HG02610 (cell line): ENCODE results near the gene UPK3BL1.
"Not testable (repeated sequence)": the region's sequence is repeated elsewhere in the genome, so short reads cannot be mapped to it uniquely, and the experiment has no call there.

Source experiments
- ATAC-seq: cut with Tn5 transposase; IDR thresholded peaks from one replicate; pipeline ENCODE4 v1.9.1; 2021; ENCODE audit warnings: mild to moderate bottlenecking, moderate library complexity; ENCODE audit not compliant: unreplicated experiment

Gene UPK3BL1, protein sequence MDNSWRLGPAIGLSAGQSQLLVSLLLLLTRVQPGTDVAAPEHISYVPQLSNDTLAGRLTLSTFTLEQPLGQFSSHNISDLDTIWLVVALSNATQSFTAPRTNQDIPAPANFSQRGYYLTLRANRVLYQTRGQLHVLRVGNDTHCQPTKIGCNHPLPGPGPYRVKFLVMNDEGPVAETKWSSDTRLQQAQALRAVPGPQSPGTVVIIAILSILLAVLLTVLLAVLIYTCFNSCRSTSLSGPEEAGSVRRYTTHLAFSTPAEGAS

DNA sequence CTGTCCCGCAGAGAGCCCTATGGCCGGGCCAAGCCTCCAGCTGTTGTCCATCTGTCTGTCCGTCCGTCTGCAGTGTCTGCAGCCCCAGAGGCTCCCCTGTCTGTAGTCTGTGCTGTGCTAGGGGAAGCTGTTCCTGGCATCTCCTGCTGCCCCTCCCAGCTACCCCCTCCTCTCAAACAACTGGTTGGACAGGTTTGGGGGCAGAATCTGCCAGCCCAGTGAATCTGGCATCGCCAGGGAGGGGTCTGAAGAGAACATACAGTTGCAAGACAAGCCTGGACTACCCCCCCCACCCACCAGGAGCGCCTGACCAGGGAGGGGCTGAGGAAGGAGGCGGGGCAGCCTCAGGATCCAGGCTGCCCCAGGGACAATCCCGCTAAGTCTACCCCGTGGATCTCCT is at the start of gene UPK3BL1:
TSS of gene UPK3BL1 (minus strand) at position 101 of the 400 bp plus-strand sequence. CDS start at position 51, 50 bp downstream.
- not testable (repeated sequence) for ATAC-seq

DNA sequence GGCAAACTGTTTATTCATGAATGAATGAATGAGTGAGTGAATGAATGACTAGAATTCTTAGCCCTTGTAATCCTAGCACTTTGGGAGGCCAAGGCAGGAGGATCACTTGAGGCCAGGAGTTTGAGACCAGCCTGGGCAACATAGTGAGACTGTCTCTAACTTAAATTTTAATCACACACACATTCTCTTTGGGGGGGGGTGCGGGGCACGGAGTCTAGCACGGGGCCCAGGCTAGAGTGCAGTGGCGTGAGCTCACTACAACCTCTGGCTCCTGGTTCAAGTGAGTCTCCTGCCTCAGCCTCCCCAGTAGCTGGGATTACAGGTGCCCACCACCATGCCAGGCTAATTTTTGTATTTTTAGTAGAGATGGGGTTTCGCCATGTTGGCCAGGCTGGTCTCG is 48.0 kb upstream of the UPK3BL1 start:
- not testable (repeated sequence) for ATAC-seq

DNA sequence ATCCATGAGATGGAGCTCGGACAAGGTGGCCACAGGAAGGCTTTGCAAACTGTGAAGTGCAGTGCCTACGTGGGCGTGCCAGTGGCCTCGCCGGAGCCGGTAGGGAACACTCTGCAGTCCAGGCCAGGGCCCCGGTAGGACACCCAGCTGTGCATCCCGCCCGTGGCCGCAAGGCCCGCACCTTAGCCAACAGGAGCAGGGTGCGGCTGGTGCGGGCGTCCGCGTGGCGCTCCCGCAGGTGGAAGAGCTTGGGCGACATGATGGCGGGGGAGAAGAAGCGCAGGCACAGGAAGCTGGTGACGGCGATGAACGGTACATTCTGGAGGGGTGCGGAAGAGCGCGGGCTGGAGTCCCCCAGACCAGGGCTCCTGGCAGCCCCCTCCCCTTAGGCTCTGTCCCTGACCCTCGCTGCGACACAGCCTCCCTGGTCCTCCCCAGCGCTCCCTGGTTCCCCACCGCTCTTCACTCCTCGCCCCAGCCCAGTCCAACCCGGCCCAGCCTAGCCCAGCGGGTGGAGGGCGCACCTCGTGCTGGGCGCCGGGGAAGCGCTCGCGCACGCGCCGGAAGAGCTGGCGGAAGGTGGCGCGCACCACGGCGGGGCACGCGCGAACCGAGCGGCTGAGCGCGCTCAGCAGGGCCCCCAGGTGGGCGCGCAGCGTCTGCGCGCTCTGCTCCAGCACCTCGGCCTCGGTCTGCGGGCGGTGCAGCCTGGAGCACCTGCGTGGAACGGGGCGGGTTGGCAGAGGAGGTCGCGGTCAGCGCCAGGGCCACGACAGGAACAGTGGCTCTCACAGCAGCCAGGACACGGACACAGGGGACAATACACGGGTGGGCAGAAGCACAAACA is 47.1 kb upstream of the UPK3BL1 start:
- ATAC-seq: peak; percentile 73

DNA sequence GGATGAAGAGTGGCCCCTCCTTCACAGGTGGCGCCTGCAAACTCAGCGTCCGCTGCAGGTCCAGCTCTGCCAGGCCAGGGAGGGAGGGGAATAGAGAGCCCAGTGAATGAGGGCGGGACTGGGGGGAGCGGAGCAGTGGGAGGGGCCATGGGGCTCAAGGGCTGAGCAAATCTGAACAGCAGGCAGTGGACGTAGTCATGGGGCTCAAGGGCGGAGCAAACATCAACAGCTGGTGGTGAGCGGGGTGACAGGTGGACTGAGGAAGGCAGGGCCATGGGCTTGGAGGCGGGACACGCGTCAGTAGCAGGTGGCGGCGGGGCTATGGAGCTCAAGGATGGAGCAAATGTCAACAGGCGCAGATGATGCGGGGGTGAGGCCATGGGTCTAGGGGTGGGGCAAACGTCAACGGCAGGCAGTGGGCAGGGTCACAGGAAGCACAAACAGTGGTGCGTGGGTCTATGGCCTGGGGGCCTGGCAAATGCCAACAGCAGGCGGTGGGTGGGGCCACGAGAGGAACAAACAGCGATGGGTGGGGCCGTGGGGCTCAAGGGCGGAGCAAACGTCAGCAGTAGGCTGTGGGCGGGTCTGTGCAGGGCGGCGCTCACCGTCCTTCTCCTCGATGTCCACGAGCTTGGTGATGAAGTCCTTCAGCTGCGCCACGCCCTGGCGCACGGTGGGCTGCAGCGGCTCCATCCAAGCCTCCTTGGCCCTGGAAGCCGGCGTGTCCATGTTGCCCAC is 45.9 kb upstream of the UPK3BL1 start:
- ATAC-seq: peak; percentile 80

DNA sequence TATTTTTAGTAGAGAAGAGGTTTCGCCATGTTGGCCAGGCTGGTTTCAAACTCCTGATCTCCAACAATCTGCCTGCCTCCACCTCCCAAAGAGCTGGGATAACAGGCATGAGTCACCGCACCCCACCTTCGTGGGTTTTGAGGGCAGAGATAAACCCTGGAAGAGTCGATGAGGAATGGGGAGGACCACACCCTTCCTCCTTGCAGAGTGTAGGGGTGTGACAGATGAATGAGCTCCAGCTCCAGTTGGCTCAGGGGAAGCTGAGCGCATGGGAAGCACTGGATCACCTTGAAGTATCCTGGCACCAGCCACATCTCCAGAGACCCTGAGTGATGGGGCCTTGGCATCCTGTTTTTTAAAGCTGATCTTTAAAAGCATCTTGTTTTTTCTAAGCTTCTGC is 40.0 kb upstream of the UPK3BL1 start:
- ATAC-seq: not testable (repeated sequence)

DNA sequence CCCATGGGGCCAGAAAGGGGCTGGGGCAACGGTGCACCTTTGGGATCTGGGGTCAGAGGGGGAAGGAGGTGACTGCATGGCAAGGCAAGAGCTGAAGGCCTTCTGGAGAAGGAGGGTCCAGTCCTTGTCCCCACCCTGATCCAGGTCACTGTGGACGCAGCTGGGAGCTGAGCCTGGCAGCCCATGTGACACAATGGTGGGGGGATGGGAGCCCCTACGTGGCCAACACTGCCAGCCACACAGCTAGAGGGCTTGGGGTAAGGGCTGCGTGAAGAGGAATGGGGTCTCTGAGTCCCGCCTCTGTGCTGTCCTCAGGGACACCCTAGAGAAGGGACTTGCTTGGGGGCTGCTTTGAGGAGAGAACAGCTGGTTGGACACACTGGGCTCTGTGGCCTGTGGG is 38.2 kb upstream of the UPK3BL1 start:
- not testable (repeated sequence) for ATAC-seq

DNA sequence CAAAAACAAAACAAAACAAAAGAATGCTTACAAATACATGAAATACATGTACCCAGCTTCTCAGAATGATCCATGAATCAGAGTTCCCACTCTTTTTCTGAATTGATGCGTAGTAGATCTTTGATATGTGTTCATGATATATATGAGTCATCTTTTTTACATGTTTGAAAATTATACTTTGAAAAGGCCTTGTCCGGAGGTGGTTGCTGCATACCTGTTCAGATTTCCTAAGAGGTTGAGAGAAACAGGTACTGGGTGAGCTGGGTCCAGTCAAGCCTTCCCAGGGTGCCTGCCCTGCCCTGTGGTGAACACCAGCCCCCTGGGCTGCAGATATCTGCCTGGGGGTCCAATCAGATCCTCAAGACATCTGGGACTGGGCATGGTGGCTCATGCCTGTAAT is 33.0 kb upstream of the UPK3BL1 start:
- not testable (repeated sequence) for ATAC-seq

DNA sequence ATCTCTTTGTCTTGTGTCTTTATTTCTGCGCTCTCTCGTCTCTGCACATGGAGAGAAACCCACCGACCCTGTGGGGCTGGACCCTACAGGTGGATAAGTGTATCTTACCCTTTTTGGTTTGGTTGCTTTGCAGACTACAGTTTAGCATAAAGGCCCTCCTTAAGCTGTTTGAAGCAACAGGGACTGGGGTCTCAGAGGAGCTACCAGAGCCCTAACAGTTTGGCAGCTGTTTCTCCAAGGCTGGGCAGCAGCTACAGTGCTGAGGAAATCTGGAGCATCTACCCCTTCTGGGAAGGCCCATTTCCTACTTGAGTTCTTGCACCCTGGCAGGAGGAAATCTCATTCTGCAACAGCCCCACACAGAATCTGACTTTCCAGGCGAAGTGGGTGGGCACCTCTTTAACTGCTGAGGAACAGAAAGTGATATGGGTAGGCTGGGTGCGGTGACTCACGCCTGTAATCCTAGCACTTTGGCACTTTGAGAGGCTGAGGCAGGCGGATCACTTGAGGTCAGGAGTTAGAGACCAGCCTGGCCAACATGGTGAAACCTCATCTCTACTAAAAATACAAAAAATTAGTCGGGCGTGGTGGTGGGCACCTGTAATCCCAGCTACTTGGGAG is 31.0 kb upstream of the UPK3BL1 start:
- ATAC-seq: not testable (repeated sequence)

DNA sequence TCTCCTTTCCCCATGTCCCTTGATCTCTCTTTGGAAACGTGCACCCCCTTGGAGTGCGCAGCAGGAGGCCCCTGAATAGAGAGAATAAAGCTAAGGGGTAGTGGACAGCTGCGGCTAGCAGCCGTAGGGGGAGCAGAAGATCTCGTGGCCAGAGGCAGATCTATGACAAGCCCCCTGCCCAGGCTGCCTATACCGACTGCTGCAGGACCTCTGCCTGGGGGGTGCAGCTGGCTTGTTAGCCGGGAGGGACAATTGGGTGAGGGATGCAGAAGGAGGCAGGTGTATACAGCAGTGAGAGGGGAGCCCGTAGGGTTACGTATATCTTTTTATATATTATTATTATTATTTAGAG is 29.3 kb upstream of the UPK3BL1 start:
- ATAC-seq: peak; percentile 26

DNA sequence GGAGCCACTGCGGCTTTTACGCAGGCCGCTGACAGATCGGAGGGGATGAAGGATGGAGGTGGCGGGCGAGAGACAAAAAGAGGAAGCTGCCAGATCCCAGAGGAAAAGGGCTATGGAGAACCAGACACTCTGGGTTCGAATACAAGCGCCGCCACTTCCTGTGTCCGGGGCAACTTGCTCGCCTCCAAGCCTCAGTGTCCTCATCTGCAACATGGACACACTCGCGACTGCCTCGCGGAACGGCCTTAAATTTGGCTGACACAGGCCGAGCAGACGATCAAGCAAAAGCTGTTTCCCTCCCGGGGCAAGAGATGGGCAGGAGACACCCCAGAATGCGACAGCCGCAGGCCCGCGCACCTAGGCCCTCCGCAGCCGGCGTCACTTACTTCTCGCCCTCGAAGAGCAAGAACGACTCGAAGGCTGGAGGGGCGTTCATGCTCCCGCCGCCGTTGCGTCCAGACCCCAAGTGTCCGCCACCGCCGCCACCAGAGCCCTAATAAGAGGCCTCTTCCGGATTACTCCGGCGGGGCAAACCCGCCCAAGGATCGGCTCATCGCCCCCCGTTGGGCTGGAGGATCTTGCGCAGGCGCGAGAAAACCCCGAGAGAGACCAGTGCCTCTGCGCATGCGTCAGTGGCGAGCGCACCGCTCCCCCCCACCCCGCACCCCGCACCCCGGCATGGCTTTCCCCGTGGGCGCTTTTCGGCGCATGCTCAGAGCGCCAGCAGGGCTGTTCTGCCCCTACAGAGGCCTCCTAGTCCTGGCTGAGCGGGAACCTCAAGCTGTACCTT is 28.8 kb upstream of the UPK3BL1 start, which contains the start of gene POLR2J2:
TSS of gene POLR2J2 (minus strand) at position 498 of the 790 bp plus-strand sequence. CDS start at position 436, 62 bp downstream.
- ATAC-seq: peak; percentile 73

DNA sequence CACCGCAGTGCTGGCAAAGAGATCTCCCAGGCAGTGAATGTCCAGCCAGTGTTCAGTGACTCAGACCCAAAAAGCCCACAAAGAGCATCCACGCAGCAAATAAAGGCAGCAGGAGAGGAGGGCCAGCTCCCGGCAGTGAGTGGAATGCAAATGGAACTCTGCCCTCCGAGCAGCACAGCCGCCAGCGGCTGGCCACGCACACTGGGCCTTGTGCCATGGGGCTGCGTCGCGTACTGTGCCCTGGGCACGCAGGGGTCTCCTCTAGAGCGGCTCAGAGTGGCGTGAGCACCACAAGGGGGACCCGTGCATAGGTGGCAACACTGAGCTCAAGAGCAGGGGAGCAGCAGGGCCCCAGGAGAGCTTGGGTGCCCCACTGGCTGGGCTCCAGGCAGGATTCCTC is 24.9 kb upstream of the UPK3BL1 start:
- not testable (repeated sequence) for ATAC-seq

DNA sequence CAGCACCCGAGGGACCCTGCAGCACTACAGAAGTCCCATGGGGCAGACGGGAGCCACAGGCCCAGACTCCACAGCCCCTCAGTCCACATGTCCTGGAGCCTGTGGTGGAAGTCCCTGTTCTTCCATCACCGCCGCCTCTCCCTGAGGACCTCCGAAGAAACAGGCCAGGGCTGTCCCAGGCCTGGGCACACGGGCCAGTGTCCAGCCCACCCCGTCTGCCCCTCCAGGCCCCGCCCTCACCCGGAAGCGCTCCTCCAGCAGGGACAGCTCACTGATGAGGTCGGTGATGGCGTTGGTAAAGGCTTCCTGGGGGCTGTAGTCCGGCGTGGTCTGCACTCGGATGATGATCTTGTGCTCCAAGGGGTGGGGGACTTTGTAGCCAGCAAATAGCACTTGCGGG is 24.3 kb upstream of the UPK3BL1 start:
- not testable (repeated sequence) for ATAC-seq

DNA sequence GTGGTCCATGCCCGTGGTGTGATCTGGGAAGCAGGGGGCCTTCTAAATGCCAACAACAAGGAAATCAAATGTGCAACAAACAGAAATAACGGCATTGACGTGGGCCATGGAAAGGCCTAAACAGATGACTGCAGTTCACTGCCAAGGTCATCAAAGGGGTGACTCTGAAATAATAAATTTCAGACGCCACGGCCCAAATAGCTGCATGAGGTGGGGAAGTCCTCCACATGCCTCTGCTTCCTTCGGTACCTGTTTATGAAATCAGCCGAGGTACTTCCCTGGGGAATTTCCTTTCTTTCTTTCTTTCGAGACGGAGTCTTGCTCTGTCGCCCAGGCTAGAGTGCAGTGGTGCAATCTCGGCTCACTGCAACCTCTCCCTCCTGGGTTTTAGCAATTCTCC is 22.2 kb upstream of the UPK3BL1 start:
- not testable (repeated sequence) for ATAC-seq

DNA sequence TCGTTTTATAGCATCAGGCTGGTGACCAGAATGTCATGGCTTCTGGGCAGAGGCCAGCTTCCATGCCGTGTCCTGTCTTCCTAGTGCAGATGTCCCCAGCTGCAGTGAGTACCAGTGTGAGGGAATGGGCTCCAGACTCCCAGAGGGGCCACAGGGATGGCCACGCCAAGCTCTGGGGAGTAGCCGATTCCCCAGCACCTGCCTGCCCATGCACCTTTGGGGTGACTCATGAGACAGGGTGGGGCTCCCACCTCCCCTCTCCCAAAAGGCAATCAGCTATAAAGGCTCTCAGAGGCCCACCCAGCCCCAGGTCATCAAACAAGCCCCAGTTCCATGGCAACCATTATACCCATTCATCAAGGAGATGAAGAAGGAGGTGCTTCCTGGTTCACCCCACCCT is 7.3 kb upstream of the UPK3BL1 start, which contains the start of gene SPDYE2B:
TSS of gene SPDYE2B (plus strand) at position 396 of the 400 bp plus-strand sequence. CDS start 2,030 bp downstream, outside the sequence.
- ATAC-seq: not testable (repeated sequence)

DNA sequence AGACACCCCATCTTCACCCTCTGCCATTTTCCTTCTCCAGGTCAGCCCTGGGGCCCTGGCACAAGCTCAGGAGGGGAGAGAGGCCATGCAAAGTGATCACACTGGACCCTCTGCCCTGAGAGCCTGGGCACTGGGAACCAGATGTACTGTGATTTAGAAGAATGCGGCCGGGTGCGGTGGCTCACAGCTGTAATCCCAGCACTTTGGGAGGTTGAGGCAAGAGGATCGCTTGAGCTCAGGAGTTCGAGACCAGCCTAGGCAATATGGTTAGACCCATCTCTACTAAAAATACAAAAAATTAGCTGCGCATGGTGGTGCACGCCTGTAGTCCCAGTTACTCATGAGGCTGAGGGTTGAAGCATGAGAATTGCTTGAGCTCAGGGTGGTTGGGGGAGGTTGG is 5.2 kb upstream of the UPK3BL1 start:
- ATAC-seq: not testable (repeated sequence)

DNA sequence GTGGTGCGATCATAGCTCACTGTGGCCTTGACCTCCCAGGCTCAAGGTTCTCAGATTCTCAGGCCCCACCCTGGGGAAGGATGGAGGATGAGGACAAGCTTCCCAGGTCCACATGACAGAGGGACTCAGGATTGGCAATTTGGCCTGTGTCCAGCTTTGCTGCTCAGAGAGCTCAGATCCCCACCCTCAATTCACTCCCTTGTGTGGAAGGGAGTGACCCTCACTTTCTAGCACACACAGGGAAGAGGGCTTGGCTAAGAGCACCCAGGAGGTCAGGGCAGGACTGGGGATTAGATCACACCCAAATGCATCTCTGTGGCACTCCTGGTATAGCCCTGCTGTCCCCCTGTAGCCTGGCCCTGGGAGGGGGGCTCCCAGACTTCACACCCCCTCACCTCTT is 813 bp upstream of the UPK3BL1 start:
- not testable (repeated sequence) for ATAC-seq

DNA sequence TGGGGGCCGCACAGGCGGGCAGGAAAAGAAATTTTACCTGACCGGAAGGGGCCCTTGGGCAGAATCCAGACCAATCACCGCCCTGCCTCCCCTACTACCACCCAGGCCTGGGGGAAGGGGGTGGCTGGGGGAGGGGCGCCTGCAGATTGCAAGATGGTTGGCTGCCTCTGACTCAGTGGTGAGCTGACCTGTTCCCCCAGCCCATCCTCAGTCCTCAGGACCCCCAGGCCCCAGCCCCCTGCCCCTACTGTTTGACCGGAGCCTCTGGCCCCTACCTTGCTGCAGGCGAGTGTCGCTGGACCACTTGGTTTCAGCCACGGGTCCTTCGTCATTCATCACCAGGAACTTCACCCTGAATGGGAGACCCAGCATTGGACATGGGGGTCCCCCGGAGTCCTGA is 3.7 kb downstream of the UPK3BL1 start:
- not testable (repeated sequence) for ATAC-seq

DNA sequence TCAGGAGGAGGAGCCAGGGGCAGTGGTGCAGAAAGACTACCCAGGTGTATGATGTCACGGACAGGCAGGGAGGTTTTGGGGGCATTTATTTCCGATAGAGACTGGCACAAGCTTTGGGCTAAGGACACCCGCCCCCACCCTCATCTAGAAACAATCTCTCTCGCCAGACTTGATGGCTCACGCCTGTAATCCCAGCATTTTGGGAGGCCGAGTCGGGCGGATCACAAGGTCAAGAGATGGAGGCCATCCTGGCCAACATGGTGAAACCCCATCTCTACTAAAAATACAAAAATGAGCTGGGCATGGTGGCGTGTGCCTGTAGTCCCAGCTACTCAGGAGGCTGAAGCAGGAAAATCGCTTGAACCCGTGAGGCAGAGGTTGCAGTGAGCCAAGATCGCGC is 5.6 kb downstream of the UPK3BL1 start:
- not testable (repeated sequence) for ATAC-seq

DNA sequence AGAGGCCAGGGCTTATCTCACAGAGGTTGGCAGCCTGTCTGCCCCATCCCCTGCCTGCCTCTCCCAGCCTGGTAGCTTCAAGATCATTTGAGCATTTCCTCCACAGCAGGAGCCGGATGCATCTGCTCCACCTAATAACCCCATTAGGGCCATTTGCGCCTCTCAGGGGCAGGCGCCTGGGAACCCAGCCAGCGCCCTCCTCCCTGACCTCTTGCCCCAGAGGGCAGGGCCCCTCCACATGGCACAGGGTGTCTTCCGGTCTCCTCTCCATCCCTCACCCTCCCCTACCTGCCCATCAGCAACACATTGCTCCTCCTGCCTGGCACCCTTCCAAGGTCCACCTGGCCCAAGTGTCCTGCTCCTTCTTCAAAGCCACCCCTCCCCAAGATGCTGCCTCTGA is 7.2 kb downstream of the UPK3BL1 start:
- not testable (repeated sequence) for ATAC-seq

DNA sequence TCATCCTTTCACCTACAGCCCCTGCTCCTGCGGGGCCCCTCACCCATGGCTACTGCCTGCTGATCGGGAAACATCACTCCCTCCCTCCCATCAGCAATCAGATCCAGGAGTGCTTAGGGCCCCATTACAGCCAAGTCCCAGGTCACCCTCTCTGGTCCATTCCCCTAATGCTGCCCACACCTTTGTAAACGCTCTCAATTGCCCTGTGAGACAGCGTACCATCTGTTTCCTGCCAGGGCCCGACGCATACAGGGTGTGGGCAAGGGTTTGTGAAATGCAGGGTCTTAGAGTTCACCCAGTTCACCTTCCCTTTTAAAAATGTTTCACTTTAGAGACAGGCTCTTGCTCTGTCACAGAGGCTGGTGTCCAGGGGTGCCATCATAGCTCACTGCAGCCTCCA is 8.3 kb downstream of the UPK3BL1 start:
- ATAC-seq: not testable (repeated sequence)
